TTC549 (cell line): ENCODE results near the gene HOXA11.
A peak's percentile ranks its signal among the peaks of the same experiment; 100 is the strongest.

Source experiments
- FAIRE-seq: peaks from 2 replicates; lab custom pipeline; 2012; peaks lifted over from hg19 to GRCh38; lab: Jason Lieb, UNC

HOXA11 gene

DNA sequence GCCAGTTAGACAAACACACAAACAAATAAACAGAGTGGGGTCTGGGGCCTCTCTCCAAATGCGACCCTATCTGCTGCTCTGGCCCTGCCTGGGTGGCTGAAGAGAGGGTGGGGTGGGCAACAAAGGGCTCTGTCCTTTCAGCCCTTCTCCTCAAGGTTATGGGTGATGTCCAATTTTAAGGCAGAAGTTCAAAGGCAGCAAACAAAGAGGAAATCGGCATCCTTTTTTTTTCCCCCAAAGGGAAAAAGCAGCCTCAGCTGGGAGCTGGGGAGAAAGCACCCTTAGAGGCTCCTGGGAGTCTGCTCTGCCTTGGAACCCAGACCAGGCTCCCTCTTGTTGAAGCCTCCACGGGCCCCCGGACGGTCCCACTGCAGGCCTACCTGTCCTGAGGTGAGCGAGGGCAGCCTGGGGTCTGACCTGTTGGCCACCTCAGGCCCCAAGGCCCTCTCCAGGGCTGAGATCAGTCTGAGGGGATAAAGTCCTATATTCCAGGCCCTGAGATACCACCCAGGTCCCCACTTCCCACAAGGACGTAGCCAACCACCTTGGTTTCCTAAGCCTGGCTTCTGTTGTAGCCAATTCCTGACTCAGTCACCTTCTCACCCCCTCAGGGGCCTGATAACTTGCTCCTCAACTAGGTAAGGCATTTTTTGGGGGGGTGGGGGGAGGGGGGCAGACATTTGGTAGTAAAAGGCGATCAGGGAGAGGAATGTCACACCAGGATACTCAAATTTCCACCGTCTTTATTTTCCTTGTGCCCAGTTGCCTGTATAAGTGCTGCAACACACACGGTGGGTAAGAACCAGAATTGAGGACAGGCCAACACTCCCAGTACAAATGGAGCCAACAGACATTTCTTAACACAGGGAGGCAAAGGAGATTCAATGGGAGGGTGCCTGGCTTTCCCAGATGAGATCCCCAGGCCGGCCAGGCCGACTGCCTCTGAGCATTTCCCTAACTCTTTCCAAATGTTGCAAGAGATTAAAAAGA, 4.3 kb downstream of the HOXA11 start:
- no peak for FAIRE-seq

DNA sequence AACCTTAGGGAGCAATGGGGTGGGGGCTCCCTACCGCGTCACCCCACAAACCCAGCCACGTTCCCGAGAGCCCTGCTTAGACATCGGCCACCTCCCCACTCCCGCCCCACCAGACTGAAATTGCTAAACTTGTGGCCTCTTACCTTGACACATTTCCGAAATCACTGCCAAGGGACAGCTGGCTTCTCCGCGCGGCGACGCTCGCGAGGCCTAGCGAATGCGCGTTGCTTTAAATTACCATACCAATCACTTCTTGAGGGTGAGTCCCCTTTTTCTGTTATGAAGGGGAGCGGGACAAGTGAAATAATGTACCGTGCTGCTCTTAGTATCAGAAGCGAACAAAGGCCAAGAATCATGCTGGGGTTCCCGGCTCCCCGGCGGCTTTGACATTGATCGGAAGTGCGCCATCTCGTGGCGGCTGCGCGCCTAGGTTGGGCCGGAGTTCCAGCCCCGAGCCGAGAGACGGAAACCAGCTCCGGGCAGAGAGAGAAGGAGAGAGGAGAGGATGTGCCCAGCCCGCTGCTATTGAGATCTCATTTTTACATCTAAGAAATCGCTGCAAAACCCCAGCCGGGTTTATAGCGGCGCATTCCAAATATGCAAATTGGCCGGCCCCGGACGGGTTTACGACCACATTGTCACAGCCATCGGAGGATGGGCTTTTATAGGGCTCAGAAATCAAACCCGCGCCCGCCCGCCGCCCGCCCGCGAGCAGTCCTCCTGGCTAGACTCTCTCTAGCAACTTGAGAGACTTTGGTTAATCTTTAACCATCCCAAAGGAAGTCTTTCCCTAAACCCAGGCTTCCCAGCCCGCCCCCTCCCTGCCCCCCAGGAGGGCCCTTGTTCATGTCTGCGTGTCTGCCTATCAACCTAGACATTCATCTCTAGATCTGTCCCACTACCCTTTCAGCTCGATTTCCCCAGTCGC, 5.3 kb downstream of the HOXA11 start:
- FAIRE-seq = no peak

GRCh38 chr7:27179030-27179429, 6.0 kb downstream of the HOXA11 start:
- FAIRE-seq = no peak

GRCh38 chr7:27178366-27178765, 6.7 kb downstream of the HOXA11 start:
- no peak for FAIRE-seq

- FAIRE-seq = no peak
These were observed 7.2 kb downstream of the HOXA11 start for GRCh38 chr7:27177795-27178320.

- no peak for FAIRE-seq
These were observed 7.9 kb downstream of the HOXA11 start for GRCh38 chr7:27176962-27177794.

DNA sequence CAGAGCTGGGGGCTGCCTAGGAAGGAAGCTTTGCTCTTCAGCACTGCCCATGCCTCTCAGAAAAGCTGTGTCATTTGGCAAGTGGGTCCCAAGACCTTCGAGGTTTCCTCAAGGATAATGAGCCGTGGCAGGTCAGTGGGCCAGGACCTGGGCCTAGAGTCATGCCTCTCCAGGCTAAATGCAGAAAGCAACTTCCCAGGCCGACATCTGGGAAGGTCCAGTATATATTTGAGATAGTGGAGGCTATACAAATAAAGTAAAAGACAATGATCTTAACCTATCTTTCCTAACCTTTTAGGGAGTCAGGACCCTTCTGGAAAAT, 8.5 kb downstream of the HOXA11 start:
- FAIRE-seq = no peak

DNA sequence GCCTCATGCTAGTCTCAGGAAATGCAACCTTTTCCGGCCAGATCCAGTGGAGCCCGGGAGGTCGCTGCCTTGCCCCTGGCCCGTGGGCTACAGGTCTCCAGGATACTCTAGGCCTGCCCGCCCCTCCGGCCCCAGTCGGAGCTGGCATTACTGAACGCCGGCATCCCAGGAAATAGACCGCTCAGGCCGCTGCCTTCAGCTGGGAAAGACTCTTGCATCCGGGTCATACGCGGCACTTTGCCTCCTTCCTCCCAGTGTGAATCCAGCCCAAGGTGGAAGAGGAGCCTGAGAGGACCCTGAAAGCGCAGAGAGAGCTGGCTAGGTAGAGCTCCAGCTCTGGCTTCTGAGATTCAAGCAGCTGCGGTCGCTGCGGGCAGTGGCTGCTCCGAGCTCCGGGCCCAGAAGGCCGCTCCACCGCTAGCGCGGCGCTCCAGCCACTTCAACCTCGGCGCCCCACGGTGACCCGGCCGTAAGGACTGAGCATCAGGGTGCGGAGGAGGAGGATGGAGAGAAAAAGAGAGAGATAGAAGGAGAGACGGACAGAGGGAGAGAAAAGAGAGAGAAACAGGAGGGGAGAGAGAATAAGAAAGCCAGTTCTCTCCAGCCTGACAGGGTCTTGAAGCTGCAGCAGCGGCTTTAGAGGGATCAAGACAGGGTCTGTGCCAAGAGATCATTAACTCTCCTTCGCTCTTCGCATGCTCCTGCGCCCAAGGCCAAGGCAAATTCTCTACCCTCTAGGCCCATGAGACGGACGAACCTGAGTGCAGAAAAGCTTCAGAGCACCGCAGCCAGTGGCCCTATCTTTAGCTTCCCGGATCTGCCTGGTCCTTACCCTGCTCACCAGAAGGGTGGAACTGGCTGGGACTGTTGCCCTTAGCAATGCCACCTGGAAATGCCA, 9.2 kb downstream of the HOXA11 start:
- FAIRE-seq = no peak

GRCh38 chr7:27174874-27175625, 10.0 kb downstream of the HOXA11 start:
- FAIRE-seq = no peak

DNA sequence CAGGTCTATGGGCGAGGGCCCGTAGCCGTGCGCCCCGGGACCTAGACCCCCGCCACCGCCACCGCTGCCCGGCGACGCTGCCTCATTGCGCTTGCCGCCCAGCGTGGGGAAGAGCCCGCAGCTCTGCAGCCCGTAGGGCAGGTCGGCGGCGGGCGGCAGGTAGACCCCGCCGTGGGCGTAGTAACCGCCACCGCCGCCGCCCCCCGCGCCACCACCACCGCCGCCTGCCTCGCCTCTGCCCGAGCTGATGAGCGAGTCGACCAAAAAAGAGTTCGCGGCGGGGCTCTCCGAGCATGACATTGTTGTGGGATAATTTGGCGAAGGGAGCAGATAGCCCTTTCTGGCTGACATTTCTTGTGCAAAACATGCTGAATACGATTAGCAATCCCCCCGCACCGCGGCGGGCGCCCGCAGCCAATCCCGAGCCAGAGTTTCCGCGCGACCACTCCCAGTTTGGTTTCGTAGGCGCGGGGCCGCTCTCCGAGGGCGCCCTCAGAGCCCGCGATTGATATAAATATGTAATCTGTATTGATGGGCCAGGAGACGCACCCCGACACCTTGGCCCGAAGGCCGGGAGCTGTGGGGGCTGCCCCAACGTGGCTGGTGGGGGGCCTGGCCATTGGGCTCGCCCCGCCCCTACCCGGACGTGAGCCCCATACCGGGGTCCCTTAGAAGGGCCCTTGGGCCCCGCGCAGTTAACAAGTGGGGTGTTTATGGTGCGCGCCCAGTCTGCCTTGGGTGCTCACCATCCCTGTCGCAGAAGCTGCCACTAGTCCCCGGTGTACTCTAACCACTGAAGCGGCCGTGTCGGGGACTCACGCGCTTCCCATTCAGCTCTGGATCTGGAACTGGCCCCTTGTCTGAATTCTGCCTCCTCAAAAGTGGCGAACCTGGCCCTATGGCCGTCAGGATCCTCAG, 10.8 kb downstream of the HOXA11 start, which contains the start of gene HOXA10:
Gene HOXA10 (minus strand): TSS at position 365 of the 918 bp plus-strand sequence. CDS start 14 bp downstream, at position 351.
- FAIRE-seq = no peak

DNA sequence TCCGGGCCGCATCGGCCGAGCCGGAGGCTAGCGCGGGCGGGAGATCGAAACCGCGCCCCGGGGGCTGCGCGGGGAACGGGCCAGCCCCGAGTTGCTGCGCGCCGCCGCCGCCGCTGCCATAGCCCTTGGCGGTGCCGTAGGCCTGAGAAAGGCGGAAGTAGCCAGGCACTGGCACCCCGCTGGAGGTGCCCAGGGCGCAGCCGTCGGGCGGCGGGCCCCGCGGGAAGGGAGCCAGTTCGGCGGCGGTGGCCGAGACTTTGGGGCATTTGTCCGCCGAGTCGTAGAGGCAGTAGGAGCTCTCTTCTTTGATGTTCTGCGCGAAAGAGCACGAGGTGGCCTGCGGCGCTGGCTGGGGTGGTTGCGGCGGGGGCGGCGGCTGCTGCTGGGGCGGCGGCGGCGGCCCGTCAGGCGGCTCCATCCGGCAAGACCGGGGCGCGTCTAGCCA, 11.5 kb downstream of the HOXA11 start:
- no peak for FAIRE-seq

DNA sequence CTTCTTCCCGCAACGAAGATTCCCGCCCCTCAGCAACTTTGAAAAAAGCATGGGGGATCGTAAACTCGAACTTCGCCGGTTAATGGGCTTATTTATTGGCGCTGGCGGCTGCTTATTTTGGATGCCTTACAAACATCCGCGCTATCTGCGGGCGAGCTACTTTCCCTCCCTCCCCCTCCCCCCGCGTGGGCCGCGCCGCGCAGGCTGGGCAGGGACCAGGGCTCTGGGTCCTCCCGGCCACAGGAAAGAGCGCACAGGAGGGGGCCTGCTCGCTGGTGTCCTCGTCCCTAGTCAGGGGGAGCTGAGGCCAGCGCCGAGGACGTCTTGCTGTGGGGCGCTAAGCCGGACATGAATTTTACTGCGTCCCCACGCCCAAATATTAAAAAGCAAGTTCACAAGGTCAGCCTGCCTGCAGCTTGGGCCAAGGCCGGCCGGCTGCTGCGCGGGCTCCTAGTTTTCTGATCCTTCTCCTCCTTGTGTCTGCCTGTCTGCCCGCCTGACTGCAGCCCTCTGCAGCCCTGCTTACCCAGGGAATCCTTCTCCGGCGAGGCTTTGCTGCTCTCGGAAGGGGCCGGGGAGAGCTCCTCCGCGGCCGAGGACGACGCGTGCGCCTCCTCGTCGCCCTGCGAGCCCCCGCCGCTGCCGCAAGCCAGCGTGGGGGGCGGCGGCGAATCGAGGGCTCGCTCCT, 12.1 kb downstream of the HOXA11 start:
- FAIRE-seq = no peak

GRCh38 chr7:27172315-27172774, 12.7 kb downstream of the HOXA11 start:
- no peak for FAIRE-seq

GRCh38 chr7:27171637-27172314, 13.3 kb downstream of the HOXA11 start:
- no peak for FAIRE-seq

DNA sequence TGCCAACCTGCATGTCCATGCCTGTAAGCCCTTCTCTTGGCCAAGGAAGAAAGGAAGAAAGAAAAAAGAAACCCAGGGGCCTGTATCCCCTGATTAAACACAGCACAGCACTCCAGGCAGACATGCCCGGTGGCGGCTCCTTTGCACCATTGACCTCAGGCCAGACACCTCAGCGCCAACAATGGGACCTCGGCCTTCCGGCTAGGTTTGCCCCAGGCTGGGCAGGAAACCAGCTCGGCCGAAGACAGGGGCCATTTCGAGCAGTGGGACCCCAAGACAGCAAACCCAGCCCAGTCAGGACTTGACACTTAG, 13.8 kb downstream of the HOXA11 start:
- FAIRE-seq = no peak

DNA sequence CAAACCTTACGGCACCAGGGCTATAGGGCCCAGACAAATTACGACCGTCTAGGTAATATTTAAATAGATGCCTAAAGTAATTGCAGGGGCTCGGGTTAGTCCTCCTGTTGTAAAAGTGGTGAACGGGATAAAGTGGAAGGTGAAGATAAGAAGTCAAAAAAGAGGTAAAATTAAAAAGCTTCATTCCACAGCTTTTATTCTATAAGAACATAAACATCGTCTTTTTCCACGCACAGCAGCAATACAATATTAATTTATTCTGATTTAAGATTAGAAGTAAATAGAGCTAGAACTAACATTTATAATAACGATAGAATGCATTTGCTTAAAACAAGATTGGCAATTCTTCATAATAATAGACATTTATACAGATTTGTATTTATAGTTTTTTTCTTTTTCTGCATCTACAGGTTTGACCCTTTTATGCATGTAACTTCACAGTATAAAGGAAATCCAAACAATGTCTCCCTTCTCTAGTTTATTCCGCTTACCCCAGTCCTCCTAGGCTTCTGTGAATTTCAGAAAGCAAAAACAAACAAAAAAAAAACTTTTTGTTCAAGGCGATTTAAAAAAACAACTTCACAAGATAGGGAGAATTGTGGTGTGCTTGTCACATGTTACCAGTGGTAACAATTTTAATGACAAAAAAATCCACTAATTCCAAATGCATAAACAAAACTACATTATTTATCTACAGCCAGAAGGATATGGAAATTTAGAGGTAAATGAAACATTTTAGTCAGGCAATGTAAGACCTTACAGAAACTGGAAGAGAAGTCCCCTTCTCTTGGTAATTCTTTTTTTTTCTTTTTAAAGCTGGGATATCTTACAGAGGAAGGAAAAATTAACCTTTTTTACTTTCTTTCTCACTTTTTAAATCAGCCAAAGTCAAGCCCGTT, 14.4 kb downstream of the HOXA11 start:
- FAIRE-seq = peak; percentile 49
